Mesenchymal stem cell (in vitro differentiated cells and primary cell): ENCODE measurements around the gene MBNL2.

Experiments used
- DNase-seq: peaks from one replicate; pipeline ENCODE4 v3.0.0-alpha.2; 2013
- H2AFZ ChIP-seq: one replicate; pipeline ENCODE4 v1.6.1; 2013; ENCODE audit warnings: low read depth, mild to moderate bottlenecking, control low read depth, inconsistent platforms, low read length, moderate library complexity
- H2AK5ac ChIP-seq: 2 replicates; pipeline ENCODE4 v1.6.1; 2013; ENCODE audit warnings: low read length, moderate library complexity, mild to moderate bottlenecking, inconsistent platforms; ENCODE audit not compliant: severe bottlenecking
- H2BK120ac ChIP-seq: one replicate; pipeline ENCODE4 v1.6.1; 2013; ENCODE audit warnings: low read depth, mild to moderate bottlenecking, inconsistent platforms, low read length, moderate library complexity
- H2BK12ac ChIP-seq, 2 experiments: one replicate each; pipeline ENCODE4 v1.6.1; 2013; ENCODE audit warnings: inconsistent platforms in 2 of 2, low read length in 2 of 2, mild to moderate bottlenecking in 2 of 2, moderate library complexity in 2 of 2, control low read depth in 1 of 2
- H2BK15ac ChIP-seq: one replicate; pipeline ENCODE4 v1.6.1; 2013; ENCODE audit warnings: mild to moderate bottlenecking, low read depth, inconsistent platforms; ENCODE audit not compliant: poor library complexity, severe bottlenecking
- H2BK5ac ChIP-seq: 2 replicates; pipeline ENCODE4 v1.6.1; 2013; ENCODE audit warnings: low read depth, mild to moderate bottlenecking, low read length, control low read depth, inconsistent platforms; ENCODE audit not compliant: poor library complexity, severe bottlenecking
- H3K14ac ChIP-seq, 2 experiments: one replicate each; pipeline ENCODE4 v1.6.1; 2013; ENCODE audit warnings: inconsistent platforms in 2 of 2, low read length in 2 of 2, control low read depth in 1 of 2, mild to moderate bottlenecking in 1 of 2, moderate library complexity in 1 of 2
- H3K18ac ChIP-seq, 2 experiments: one replicate each; pipeline ENCODE4 v1.6.1; 2013; ENCODE audit warnings: inconsistent platforms in 2 of 2, low read length in 2 of 2, control low read depth in 1 of 2, low read depth in 1 of 2, mild to moderate bottlenecking in 1 of 2
- H3K23ac ChIP-seq, 2 experiments: one replicate each; pipeline ENCODE4 v1.6.1; 2013; ENCODE audit warnings: inconsistent platforms in 2 of 2, low read length in 2 of 2, mild to moderate bottlenecking in 2 of 2, moderate library complexity in 2 of 2, control low read depth in 1 of 2
- H3K27ac ChIP-seq: 2 replicates; pipeline ENCODE4 v1.5.1; 2013; ENCODE audit warnings: mild to moderate bottlenecking, moderate library complexity, low read length, control low read depth, inconsistent platforms; ENCODE audit not compliant: poor library complexity, severe bottlenecking
- H3K27me3 ChIP-seq, 2 experiments: 2 replicates each; pipeline versions ENCODE4 v1.6.1 to v1.7.0; 2013; ENCODE audit warnings: low read length in 2 of 2, mild to moderate bottlenecking in 2 of 2, moderate library complexity in 2 of 2, control low read depth in 1 of 2, inconsistent platforms in 1 of 2; ENCODE audit not compliant: control insufficient read depth in 1 of 2, insufficient read depth in 1 of 2
- H3K36me3 ChIP-seq, 2 experiments: 2 replicates each; pipeline versions ENCODE4 v1.6.1 to v1.7.0; 2013; ENCODE audit warnings: low read length in 2 of 2, control low read depth in 1 of 2, inconsistent platforms in 1 of 2, low read depth in 1 of 2, mild to moderate bottlenecking in 1 of 2; ENCODE audit not compliant: insufficient read depth in 2 of 2, control insufficient read depth in 1 of 2
- H3K4ac ChIP-seq, 2 experiments: one replicate each; pipeline ENCODE4 v1.6.1; 2013; ENCODE audit warnings: inconsistent platforms in 2 of 2, low read length in 2 of 2, mild to moderate bottlenecking in 2 of 2, moderate library complexity in 2 of 2, control low read depth in 1 of 2, low read depth in 1 of 2
- H3K4me1 ChIP-seq: 2 replicates; pipeline ENCODE4 v1.6.1; 2013; ENCODE audit warnings: low read depth, low read length, control low read depth; ENCODE audit not compliant: control insufficient read depth, insufficient read depth
- H3K4me2 ChIP-seq: 2 replicates; pipeline ENCODE4 v1.6.1; 2013; ENCODE audit warnings: low read length, mild to moderate bottlenecking, inconsistent platforms; ENCODE audit not compliant: poor library complexity, severe bottlenecking
- H3K4me3 ChIP-seq, 2 experiments: 2 replicates each; pipeline versions ENCODE4 v1.5.1 to v1.7.0; 2013; ENCODE audit warnings: low read length in 2 of 2, mild to moderate bottlenecking in 2 of 2, control low read depth in 1 of 2, low read depth in 1 of 2; ENCODE audit not compliant: insufficient read depth in 1 of 2
- H3K79me1 ChIP-seq: replicated peaks from 2 replicates; pipeline ENCODE4 v1.6.1; 2013; ENCODE audit warnings: mild to moderate bottlenecking, control low read depth, low read length, inconsistent platforms; ENCODE audit not compliant: poor library complexity, severe bottlenecking
- H3K9ac ChIP-seq: 2 replicates; pipeline ENCODE4 v1.7.0; 2013; ENCODE audit warnings: mild to moderate bottlenecking, low read length, moderate library complexity
- H3K9me3 ChIP-seq: 2 replicates; pipeline ENCODE4 v1.7.0; 2013; ENCODE audit warnings: mild to moderate bottlenecking, low read length; ENCODE audit not compliant: control insufficient read depth
- H4K8ac ChIP-seq: one replicate; pipeline ENCODE4 v1.6.1; 2013; ENCODE audit warnings: inconsistent platforms, mild to moderate bottlenecking, low read length, moderate library complexity
- H4K91ac ChIP-seq: one replicate; pipeline ENCODE4 v1.6.1; 2013; ENCODE audit warnings: mild to moderate bottlenecking, low read length, inconsistent platforms
- WGBS: methylation state at CpG from one replicate; pipeline ENCODE4 v1.1.7; 2013; ENCODE audit warnings: mixed read lengths; 5-methylcytosine and 5-hydroxymethylcytosine counted together

Gene MBNL2

DNA sequence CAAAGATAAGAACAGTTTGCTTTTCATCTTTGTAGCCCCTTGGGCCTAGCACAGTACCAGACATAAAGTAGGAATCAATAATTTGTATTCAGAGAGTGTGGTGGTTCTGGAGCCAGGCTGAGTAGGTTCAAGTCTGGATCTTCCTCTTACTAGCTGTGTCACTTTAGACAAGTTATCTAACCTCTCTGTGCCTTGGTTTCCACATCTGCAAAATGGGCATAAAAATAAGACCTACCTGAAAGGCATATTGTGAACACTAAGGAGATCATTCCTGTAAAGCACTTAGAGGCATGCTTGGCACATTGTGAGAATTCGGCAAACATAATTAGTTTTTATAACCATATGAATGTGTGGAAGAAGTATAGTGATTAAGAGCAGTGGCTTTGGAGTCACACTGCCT, 95.8 kb downstream of the MBNL2 start:
- H2BK12ac ChIP-seq: no peak overlapping the region
- no peak overlapping the region for H4K8ac ChIP-seq
- no peak for DNase-seq
- no peak overlapping the region for H3K4me2 ChIP-seq
- H3K18ac ChIP-seq: no peak overlapping the region
- H3K4ac ChIP-seq: no peak overlapping the region
- 100% methylated on average over 1 of the region's 1 CpG for WGBS
- no peak overlapping the region for H2AK5ac ChIP-seq
- H3K9me3 ChIP-seq: no peaks in the 10 kb centered on the region
- no peak overlapping the region for H2AFZ ChIP-seq
- no peak overlapping the region for H3K14ac ChIP-seq
- H2BK120ac ChIP-seq: no peak overlapping the region
- no peak overlapping the region for H3K4me3 ChIP-seq
- H3K9ac ChIP-seq: no peak overlapping the region
- no peak overlapping the region for H3K23ac ChIP-seq
- no peak overlapping the region for H3K27ac ChIP-seq
- H2BK5ac ChIP-seq: no peak overlapping the region
- no peak overlapping the region for H2BK15ac ChIP-seq
- H3K4me1 ChIP-seq: peaks cover 10% of the 10 kb centered on the region
- peaks cover 0 to 15% of the 10 kb centered on the region in 2 experiments for H3K36me3 ChIP-seq
- H4K91ac ChIP-seq: no peak overlapping the region
- no peaks in the 10 kb centered on the region for H3K27me3 ChIP-seq
- peaks cover 51% of the 10 kb centered on the region for H3K79me1 ChIP-seq

DNA sequence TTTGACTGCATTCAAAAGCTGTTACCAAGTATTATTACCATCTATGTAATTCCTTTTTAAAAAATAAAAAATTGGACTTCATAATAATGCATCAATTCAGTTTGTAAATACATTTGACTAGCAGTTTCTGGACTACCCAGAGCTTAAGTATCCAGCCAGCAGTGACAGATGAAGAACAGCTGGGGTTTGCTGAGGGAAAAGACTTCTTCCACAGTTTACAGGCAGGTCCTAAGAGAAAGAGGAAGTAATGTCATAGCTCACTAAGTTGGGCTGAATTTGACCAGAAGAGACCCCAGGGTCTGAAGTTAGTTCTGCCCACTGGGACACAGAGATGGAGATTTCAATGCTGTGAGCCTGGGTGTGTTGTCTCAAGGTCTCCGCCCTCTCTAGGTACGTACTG, 96.4 kb downstream of the MBNL2 start:
- Histone ChIP-seq H3K79me1 (peaks cover 47% of the 10 kb centered on the region), H3K4ac (no peak overlapping the region), H3K27ac (no peak overlapping the region), H3K9me3 (no peaks in the 10 kb centered on the region), H3K18ac (peak overlapping the region in 1 of 2 experiments; percentile 60), H3K9ac (no peak overlapping the region), H2BK120ac (no peak overlapping the region), H3K4me3 (no peak overlapping the region), H3K36me3 (peaks cover 0 to 15% of the 10 kb centered on the region in 2 experiments), H2BK12ac (peak overlapping the region in 1 of 2 experiments; percentile 23), H2BK5ac (no peak overlapping the region), H3K4me1 (peaks cover 10% of the 10 kb centered on the region), H2AK5ac (peak overlapping the region; percentile 49), H2BK15ac (no peak overlapping the region), H4K8ac (peak overlapping the region; percentile 50), H2AFZ (no peak overlapping the region), H3K4me2 (no peak overlapping the region), H3K14ac (no peak overlapping the region), H4K91ac (no peak overlapping the region), H3K27me3 (no peaks in the 10 kb centered on the region), H3K23ac (no peak overlapping the region)
- WGBS: 81% methylated on average over 2 of the region's 2 CpGs
- peak; percentile 55 for DNase-seq

DNA sequence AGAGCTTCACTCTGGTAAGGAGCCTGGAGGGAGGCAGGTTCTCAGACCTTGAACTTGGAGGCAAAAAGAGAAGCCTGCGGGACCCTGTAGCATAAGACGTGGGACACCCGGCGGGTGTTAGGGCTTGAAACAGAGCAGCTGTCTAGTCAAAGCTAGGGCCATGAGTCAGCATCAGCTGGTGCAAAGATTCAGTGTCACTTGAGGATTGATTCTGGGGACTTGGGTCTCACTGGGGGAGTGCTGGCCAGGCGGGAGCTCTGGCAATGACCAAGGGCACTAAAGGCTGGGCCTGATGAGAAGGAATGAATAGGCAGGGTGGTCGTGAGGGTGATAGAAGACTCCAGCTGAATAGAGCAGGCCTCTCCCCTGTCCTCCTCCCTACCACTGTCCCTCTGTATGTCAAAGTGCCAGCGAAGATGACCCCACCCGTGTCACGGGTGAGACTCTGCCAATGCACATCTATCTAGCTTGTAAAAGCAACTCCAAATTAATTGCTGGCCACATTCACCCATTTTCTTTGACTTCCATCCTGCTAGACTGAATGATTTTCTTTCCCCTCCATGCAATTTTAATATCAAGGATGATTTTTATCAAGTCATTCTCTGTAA, 97.1 kb downstream of the MBNL2 start:
- WGBS: 70% methylated on average over 8 of the region's 9 CpGs
- peak overlapping the region in 1 of 2 experiments; percentile 44 for H3K4ac ChIP-seq

DNA sequence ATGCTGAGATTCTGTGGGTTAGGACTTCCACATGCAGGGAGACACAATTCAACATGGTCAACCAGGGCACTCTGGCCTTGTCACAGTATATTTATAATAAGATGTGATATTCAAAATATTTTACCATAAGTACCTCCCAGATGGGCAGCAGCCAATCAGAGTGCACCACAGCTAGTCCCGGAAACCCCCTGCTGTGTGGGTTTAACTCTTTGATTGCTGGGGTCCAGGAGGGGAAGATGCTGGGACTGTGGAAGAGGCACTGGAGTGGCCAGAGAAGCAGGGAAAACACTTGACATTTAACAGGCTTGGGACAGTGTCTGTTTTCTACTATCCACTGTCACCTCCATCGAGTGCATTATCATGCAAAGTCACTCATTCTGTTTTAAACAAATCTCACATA, 99.0 kb downstream of the MBNL2 start:
- Histone ChIP-seq H4K8ac (no peak overlapping the region), H2BK120ac (no peak overlapping the region), H2BK5ac (no peak overlapping the region), H3K27ac (no peak overlapping the region), H2AK5ac (no peak overlapping the region), H4K91ac (peak overlapping the region; percentile 29), H3K4me3 (no peak overlapping the region), H3K4me1 (peaks cover 10% of the 10 kb centered on the region), H3K9me3 (no peaks in the 10 kb centered on the region), H3K4me2 (no peak overlapping the region), H3K4ac (no peak overlapping the region), H2AFZ (no peak overlapping the region), H3K9ac (no peak overlapping the region), H3K23ac (no peak overlapping the region), H2BK12ac (peak overlapping the region in 1 of 2 experiments; percentile 6), H3K36me3 (peaks cover 0 to 14% of the 10 kb centered on the region in 2 experiments), H3K18ac (no peak overlapping the region), H2BK15ac (no peak overlapping the region), H3K27me3 (no peaks in the 10 kb centered on the region), H3K79me1 (peaks cover 42% of the 10 kb centered on the region), H3K14ac (no peak overlapping the region)
- DNase-seq: no peak
- WGBS: 53% methylated on average over 2 of the region's 2 CpGs

More for the DNA sequence above, 97.1 kb downstream of the MBNL2 start:
- Histone ChIP-seq H3K4me2 (no peak overlapping the region), H3K27me3 (no peaks in the 10 kb centered on the region), H3K4me1 (peaks cover 10% of the 10 kb centered on the region), H2BK120ac (no peak overlapping the region), H3K18ac (peak overlapping the region in 1 of 2 experiments; percentile 60), H3K9me3 (no peaks in the 10 kb centered on the region), H2AFZ (no peak overlapping the region), H3K23ac (no peak overlapping the region), H4K91ac (peak overlapping the region; percentile 9), H3K9ac (no peak overlapping the region), H3K27ac (no peak overlapping the region), H2BK12ac (peak overlapping the region in 1 of 2 experiments; percentile 67), H3K36me3 (peaks cover 0 to 15% of the 10 kb centered on the region in 2 experiments), H4K8ac (peak overlapping the region; percentile 50), H2BK15ac (no peak overlapping the region), H3K14ac (no peak overlapping the region), H2BK5ac (no peak overlapping the region), H3K4me3 (no peak overlapping the region), H2AK5ac (no peak overlapping the region), H3K79me1 (peaks cover 47% of the 10 kb centered on the region)
- DNase-seq: peak; percentile 76
